Erythroblast (primary cell): Measurements from ENCODE around the gene GABRA4.

Source experiments
- GATA1 ChIP-seq: IDR thresholded peaks from 2 replicates; pipeline ENCODE4 v1.6.1; 2011; ENCODE audit warnings: low read depth, mild to moderate bottlenecking, control low read depth, low read length, moderate library complexity
- POLR2A ChIP-seq: IDR thresholded peaks from 2 replicates; pipeline ENCODE4 v1.6.1; 2011; ENCODE audit warnings: mild to moderate bottlenecking, low read length

DNA sequence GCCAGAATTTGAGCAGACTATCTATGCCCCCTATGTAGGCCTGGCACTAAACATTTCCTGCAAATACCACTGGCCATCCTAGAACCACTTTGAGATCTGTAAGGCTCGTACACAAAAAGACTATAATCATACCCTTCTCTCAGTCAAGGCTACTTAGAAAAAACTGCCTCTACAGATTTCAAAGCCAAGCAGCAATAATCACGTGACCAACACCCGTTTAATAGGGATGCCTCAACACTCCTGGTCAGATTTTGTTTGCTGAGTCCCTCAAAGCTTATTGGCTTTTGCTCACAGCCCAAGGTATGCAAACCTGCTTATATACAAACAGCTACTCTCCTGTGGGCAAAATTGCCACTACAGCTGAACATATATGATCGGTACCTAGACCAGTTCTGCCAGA is 85.2 kb downstream of the GABRA4 start:
- TF ChIP-seq POLR2A (no peak), GATA1 (no peak)
